GM18526 (cell line): ENCODE results near the gene ADM2.

Experiments
- POLR2A ChIP-seq: IDR thresholded peaks from 3 replicates; pipeline ENCODE4 v1.6.1; 2011; ENCODE audit not compliant: insufficient read length; ENCODE audit errors: extremely low read depth

Gene ADM2

GRCh38 chr22:50481440-50482106 is at the start of gene ADM2:
Gene ADM2 (plus strand): TSS chr22:50481543. CDS start chr22:50481848, 305 bp downstream.
- no peak for TF ChIP-seq POLR2A

GRCh38 chr22:50432131-50432876 is 49.0 kb upstream of the ADM2 start:
- TF ChIP-seq POLR2A: no peak

DNA sequence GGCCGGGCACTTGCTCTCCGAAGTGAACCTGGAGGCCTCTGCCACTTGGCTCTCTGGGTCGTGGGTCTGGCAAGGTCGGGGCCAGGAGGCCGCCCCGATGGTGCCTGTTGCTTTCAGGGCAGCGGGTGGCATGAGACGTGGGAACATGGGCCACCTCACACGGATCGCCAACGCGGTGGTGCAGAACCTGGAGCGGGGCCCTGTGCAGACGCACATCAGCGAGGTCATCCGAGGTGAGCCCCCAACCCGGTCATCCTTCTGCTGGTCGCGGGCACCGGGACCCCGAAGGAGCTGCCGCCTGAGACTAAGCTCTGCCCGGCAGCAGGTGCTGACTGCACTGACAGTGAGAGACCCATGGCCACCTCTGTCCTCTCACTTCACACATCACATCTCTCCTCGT is 46.5 kb upstream of the ADM2 start:
- TF ChIP-seq POLR2A: no peak

DNA sequence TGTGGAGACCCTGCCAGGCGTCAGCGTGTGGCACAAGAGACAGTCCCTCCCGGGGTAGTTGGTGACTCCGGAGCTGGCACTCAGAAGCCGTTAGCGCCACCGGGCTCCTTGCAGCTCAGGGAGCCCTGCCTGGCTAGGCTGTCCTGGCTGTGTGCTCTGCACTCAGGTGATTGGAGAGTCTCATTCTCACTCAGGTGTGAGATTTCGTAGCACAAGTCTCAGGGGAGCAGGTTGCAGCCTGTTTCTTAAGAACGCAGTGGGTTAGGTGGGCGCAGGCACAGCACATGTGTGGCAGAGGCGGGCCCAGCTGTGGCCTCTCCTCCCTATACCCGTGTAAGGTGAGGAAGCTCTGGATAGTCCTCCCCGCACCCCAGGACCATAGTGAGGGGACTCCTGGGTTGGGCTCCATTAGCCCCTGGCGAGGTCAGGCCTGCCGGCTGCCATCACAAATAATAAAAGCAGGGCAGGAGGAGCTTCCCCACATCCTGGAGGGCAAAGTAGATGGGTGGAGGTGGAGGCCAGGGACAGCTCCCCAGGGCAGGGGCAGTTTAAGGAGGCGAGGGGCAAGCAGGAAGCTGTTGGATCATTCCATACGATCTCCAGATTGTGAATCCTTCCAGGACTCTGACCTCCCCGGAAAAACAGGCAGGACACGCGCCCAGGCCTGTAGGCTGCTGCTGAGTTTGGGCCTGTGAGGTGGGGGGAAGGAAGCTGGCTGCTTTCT is 45.9 kb upstream of the ADM2 start:
- TF ChIP-seq POLR2A: no peak

DNA sequence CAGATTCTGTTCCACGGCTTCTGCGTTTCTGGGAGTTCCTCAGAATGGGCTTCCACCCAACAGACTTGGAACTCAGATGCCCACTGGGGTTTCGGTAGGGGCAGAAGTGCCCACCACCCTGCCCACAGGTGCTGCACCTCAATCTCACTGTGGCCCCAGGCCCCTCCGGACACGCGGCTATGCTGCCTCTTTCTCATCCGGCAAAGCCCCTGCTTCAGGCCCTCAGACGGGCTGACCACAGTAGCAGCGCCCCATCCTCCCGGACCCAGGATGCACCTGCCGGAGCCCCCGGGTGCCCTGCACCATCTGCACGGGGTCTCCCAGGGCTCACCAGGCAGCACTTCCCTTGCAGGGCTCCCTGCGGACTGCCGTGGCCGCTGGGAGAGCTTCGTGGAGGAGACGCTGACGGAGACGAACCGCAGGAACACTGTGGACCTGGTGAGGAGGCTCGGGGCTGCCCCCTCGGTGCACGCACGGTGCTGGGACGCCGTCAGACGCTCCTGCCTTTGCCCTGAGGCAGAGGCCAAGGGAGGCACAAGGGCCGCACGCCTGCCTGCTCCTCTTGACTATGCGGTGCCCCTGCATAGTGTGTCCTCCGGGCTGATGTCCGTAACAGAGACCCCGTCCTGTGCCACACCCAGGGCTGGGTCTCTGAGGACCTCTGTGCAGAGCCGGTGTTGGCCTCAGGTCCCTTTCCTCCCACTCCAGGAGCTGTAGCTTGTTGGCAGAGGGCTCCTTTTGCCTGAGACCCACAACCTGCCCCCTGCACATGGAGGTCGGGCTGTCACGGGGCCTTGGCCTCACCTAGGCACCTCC is 45.1 kb upstream of the ADM2 start:
- no peak for TF ChIP-seq POLR2A

- TF ChIP-seq POLR2A: no peak
Observed at GRCh38 chr22:50436841-50437341, 44.5 kb upstream of the ADM2 start.

GRCh38 chr22:50437511-50438304 is 43.6 kb upstream of the ADM2 start:
- no peak for TF ChIP-seq POLR2A

- TF ChIP-seq POLR2A: no peak
Observed at GRCh38 chr22:50438305-50439275, 42.8 kb upstream of the ADM2 start.

GRCh38 chr22:50439314-50439870 is 42.0 kb upstream of the ADM2 start:
- TF ChIP-seq POLR2A: no peak

GRCh38 chr22:50439871-50440331 is 41.4 kb upstream of the ADM2 start:
- TF ChIP-seq POLR2A: no peak

GRCh38 chr22:50440544-50441249 is 40.6 kb upstream of the ADM2 start:
- TF ChIP-seq POLR2A: no peak

DNA sequence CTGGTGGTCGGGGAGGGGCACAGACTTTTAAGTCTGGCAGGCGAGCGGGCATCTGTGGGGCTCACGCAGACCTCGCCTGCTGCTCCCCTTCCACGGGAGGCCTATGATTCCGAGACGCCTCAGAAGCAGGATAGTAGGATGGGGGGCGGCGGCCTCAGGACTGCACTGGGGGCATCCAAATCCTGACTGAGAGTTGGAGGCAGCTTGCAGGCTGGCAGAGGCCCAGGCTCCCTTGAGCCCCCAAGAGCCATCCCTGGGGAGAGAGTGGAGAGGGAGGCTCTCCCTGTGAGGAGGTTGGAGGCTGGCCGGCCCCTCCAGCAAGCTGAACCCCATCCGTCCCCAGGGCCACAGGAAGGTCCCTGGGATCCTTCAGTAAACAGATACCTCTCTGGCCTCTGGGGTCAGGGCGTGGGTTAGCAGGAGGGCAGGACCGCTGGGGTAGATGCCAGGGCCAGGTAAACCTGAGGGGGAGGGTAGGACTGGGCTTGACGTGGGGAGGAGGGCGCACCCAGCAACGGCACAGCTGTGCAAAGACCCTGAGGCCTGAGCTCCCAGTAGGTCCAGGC is 39.8 kb upstream of the ADM2 start:
- no peak for TF ChIP-seq POLR2A
